Mucosa of gallbladder (tissue), 1 donor: Measurements from ENCODE around the gene MPHOSPH9. TPM values are rescaled to one million over a fixed set of nuclear protein-coding genes. Genes with fewer than 3 reads are reported as not detected.

Experiments used
- total RNA-seq: library from RNA; stranded (reverse); gene quantifications from one replicate; pipeline ENCODE4 v1.2.1, GENCODE V29; 2021
- donor health status: DM: no; HTN: no; CAD: no.

The MPHOSPH9 gene
- total RNA-seq, 1 donor from 2014 or later, result 14.5 TPM

Other genes starting within 250 kb of the MPHOSPH9 start
- 12.8 TPM for gene PITPNM2, start 82.1 kb downstream of the MPHOSPH9 start, total RNA-seq
- gene MTRFR, start 295 bp upstream of the MPHOSPH9 start, total RNA-seq, result 14.0 TPM
- gene CDK2AP1, start 38.7 kb upstream of the MPHOSPH9 start, total RNA-seq, result 92.0 TPM
- 29.7 TPM for gene SBNO1, start 131.7 kb upstream of the MPHOSPH9 start, total RNA-seq
- 39.7 TPM for gene KMT5A, start 151.0 kb upstream of the MPHOSPH9 start, total RNA-seq
- 6.2 TPM for gene RILPL2, start 203.5 kb upstream of the MPHOSPH9 start, total RNA-seq
- 22.0 TPM for gene SNRNP35, start 225.0 kb upstream of the MPHOSPH9 start, total RNA-seq